PC-9 (cell line): ENCODE results near the gene THOC1. TPM values are rescaled to one million over a fixed set of nuclear protein-coding genes. Genes with fewer than 3 reads are reported as not detected.

ENCODE experiments used
- BruUV-seq: library from RNA; stranded (reverse); fragments of 400-500 nt; replicated peaks from 2 replicates; lab custom pipeline; 2021; lab: Mats Ljungman, UMichigan
- CTCF ChIA-PET: fragments of 300-600 bp; sonication (Branson Sonifier 250); formaldehyde crosslinking; loops from one replicate; lab custom pipeline; 2022; ENCODE audit warnings: antibody characterized with exemption; lab: Charles Lee
- POLR2A ChIA-PET: fragments of 300-600 bp; sonication (Branson Sonifier 250); formaldehyde crosslinking; loops from one replicate; lab custom pipeline; 2022; ENCODE audit warnings: antibody characterized with exemption; ENCODE audit not compliant: unreplicated experiment; lab: Charles Lee
- DNase-seq, 2 experiments: peaks; one replicate each; pipeline versions ENCODE4 v3.0.0 to v3.0.0-alpha.2; 2015 to 2022; ENCODE audit warnings: mixed read lengths in 1 of 2
- H2AFZ ChIP-seq: fragments of 200-600 bp; sonication (generic); 2 replicates; pipeline ENCODE4 v1.8.1; 2017; ENCODE audit warnings: antibody characterized with exemption
- H3F3A ChIP-seq: fragments of 200-600 bp; sonication (generic); 2 replicates; pipeline ENCODE4 v1.8.1; 2017; ENCODE audit warnings: antibody characterized with exemption, mild to moderate bottlenecking, low read depth; ENCODE audit not compliant: insufficient read depth
- H3K27ac ChIP-seq: fragments of 200-600 bp; sonication (generic); 2 replicates; pipeline ENCODE4 v1.6.1; 2016; ENCODE audit warnings: mixed run types
- H3K27me3 ChIP-seq: fragments of 200-600 bp; sonication (generic); 2 replicates; pipeline ENCODE4 v1.6.1; 2016; ENCODE audit warnings: low read depth, mixed run types; ENCODE audit not compliant: insufficient read depth
- H3K36me3 ChIP-seq: fragments of 200-600 bp; sonication (generic); 2 replicates; pipeline ENCODE4 v1.6.1; 2016; ENCODE audit warnings: low read depth, mixed run types
- H3K4me1 ChIP-seq: fragments of 200-600 bp; sonication (generic); replicated peaks from 2 replicates; pipeline ENCODE4 v1.6.1; 2016; ENCODE audit warnings: mixed run types; ENCODE audit not compliant: insufficient read depth
- H3K4me2 ChIP-seq: fragments of 200-600 bp; sonication (generic); 2 replicates; pipeline ENCODE4 v1.6.1; 2017; ENCODE audit warnings: mixed run types
- H3K4me3 ChIP-seq: fragments of 200-600 bp; sonication (generic); 2 replicates; pipeline ENCODE4 v1.6.1; 2016; ENCODE audit warnings: mixed run types
- H3K79me2 ChIP-seq: fragments of 200-600 bp; sonication (generic); 2 replicates; pipeline ENCODE4 v1.6.1; 2017; ENCODE audit warnings: low read depth, mixed run types
- H3K9me2 ChIP-seq: fragments of 200-600 bp; sonication (generic); 2 replicates; pipeline ENCODE4 v1.8.1; 2017; ENCODE audit warnings: mild to moderate bottlenecking; ENCODE audit not compliant: insufficient read depth
- H3K9me3 ChIP-seq: fragments of 200-600 bp; sonication (generic); 2 replicates; pipeline ENCODE4 v1.8.1; 2016; ENCODE audit warnings: low read depth; ENCODE audit not compliant: insufficient read depth
- H4K20me1 ChIP-seq: fragments of 200-600 bp; sonication (generic); 2 replicates; pipeline ENCODE4 v1.8.1; 2017; ENCODE audit not compliant: insufficient read depth
- EZH2 ChIP-seq: fragments of 200-600 bp; sonication (generic); IDR thresholded peaks from 2 replicates; pipeline ENCODE4 v1.8.0; 2017; ENCODE audit warnings: antibody characterized with exemption, low read depth
- intact Hi-C: fragments of 100-400 bp; cut with micrococcal nuclease; formaldehyde crosslinking; loops from one replicate; pipeline ENCODE4 v1.10.0; 2022; ENCODE audit not compliant: unreplicated experiment
- total RNA-seq: library from RNA; stranded (reverse); gene quantifications from 2 replicates; pipeline ENCODE4 v1.2.3, GENCODE V29; 2021
- TF ChIP-seq, protein P1 (sequence below): fragments of 200-600 bp; sonication (generic); conservative IDR thresholded peaks from 2 replicates; pipeline ENCODE4 v1.6.1; 2017; ENCODE audit warnings: mixed run types, antibody characterized with exemption, mild to moderate bottlenecking, moderate library complexity

THOC1 gene
- total RNA-seq, 1 experiment from 2014 or later: 55.6 TPM

- ChIA-PET CTCF (no interaction called here), POLR2A (no interaction called here)
- no peak for DNase-seq
- H3K9me3 ChIP-seq: no peaks in the 10 kb centered on the region
- peaks cover 5% of the 10 kb centered on the region; the same call in 1 of the 2 replicates for H4K20me1 ChIP-seq
- no peak overlapping the region for H3K4me2 ChIP-seq
- H2AFZ ChIP-seq: no peak overlapping the region
- H3K4me3 ChIP-seq: no peak overlapping the region
- peaks cover 19% of the 10 kb centered on the region; the same call in 1 of the 2 replicates for H3K79me2 ChIP-seq
- no peaks in the 10 kb centered on the region for H3K27me3 ChIP-seq
- no peaks in the 10 kb centered on the region for H3K9me2 ChIP-seq
- H3F3A ChIP-seq: no peaks in the 10 kb centered on the region
- H3K27ac ChIP-seq: no peak overlapping the region
- no peaks in the 10 kb centered on the region for H3K4me1 ChIP-seq
- TF ChIP-seq, protein P1, sequence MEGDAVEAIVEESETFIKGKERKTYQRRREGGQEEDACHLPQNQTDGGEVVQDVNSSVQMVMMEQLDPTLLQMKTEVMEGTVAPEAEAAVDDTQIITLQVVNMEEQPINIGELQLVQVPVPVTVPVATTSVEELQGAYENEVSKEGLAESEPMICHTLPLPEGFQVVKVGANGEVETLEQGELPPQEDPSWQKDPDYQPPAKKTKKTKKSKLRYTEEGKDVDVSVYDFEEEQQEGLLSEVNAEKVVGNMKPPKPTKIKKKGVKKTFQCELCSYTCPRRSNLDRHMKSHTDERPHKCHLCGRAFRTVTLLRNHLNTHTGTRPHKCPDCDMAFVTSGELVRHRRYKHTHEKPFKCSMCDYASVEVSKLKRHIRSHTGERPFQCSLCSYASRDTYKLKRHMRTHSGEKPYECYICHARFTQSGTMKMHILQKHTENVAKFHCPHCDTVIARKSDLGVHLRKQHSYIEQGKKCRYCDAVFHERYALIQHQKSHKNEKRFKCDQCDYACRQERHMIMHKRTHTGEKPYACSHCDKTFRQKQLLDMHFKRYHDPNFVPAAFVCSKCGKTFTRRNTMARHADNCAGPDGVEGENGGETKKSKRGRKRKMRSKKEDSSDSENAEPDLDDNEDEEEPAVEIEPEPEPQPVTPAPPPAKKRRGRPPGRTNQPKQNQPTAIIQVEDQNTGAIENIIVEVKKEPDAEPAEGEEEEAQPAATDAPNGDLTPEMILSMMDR: no peak
- BruUV-seq: no TSS peak
- H3K36me3 ChIP-seq: peaks cover 19% of the 10 kb centered on the region
- intact Hi-C loops: no loop called here
Measured at GRCh38 chr18:195651-196050, 72.2 kb downstream of the THOC1 start.

- Histone ChIP-seq H3K27me3 (no peaks in the 10 kb centered on the region), H3K9me2 (no peaks in the 10 kb centered on the region), H3K27ac (no peak overlapping the region), H3K4me1 (no peaks in the 10 kb centered on the region), H3K9me3 (no peaks in the 10 kb centered on the region), H3K4me3 (no peak overlapping the region), H3K36me3 (peaks cover 8% of the 10 kb centered on the region), H3K79me2 (peaks cover 46% of the 10 kb centered on the region), H4K20me1 (peaks cover 5% of the 10 kb centered on the region), H3F3A (no peaks in the 10 kb centered on the region), H3K4me2 (no peak overlapping the region), H2AFZ (no peak overlapping the region)
- intact Hi-C loops: no loop called here
- CTCF ChIA-PET: no interaction called here
- no peak for DNase-seq
- BruUV-seq: no TSS peak
- POLR2A ChIA-PET: no interaction called here
- no peak for TF ChIP-seq EZH2
- TF ChIP-seq, protein P1: no peak
Measured at GRCh38 chr18:192801-193200, 75.0 kb downstream of the THOC1 start.

DNA sequence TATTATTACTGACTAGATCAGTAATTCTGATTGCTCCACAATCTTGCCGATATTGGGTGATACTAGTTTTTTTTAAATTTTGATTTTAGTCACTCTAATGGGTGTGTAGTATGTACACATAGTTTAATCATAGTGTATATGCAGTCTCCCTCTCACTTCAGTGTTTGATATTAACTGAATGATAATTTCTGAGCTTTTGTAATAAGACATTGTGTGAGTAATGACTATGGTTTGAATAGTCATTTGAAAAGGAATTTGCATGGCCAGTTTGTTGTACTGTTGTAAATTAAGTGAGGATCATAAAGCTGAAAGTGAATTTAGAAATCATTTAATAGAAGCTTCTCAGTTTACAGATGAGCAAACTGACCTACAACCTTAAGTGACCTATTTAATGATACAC lies 76.1 kb downstream of the THOC1 start:
- Histone ChIP-seq H3K27ac (no peak overlapping the region), H3F3A (no peaks in the 10 kb centered on the region), H3K4me2 (no peak overlapping the region), H4K20me1 (peaks cover 5% of the 10 kb centered on the region), H3K36me3 (peaks cover 8% of the 10 kb centered on the region), H3K27me3 (no peaks in the 10 kb centered on the region), H3K9me3 (no peaks in the 10 kb centered on the region; the same call in 1 of the 2 replicates), H3K79me2 (peaks cover 53% of the 10 kb centered on the region), H3K9me2 (no peaks in the 10 kb centered on the region), H3K4me3 (no peak overlapping the region), H3K4me1 (no peaks in the 10 kb centered on the region), H2AFZ (no peak overlapping the region)
- intact Hi-C loops: no loop called here
- no peak for DNase-seq
- ChIA-PET CTCF (no interaction called here), POLR2A (no interaction called here)
- TF ChIP-seq, protein P1: no peak
- no peak for TF ChIP-seq EZH2
- no TSS peak for BruUV-seq
